ENCODE data around the gene POLN.

DNA sequence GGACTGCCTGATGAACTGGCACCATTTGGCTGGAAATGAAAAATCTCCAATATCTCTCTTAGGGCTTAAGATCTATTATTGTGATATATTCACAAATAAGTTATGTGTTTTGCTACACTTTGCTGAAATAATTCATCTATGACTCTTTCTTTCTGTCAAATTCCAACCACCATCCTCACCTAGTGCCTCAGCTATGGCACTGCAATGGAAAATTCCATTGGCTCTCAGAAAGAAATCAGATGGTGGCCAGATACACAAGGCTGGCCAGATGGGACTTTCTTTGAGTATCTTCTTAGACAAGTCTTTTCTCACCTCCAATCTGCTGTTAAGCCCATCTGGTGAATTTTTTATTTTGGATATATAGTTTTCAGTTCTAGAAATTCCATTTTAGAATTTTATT, 154.8 kb downstream of the POLN start:
- TF ChIP-seq, protein P1, sequence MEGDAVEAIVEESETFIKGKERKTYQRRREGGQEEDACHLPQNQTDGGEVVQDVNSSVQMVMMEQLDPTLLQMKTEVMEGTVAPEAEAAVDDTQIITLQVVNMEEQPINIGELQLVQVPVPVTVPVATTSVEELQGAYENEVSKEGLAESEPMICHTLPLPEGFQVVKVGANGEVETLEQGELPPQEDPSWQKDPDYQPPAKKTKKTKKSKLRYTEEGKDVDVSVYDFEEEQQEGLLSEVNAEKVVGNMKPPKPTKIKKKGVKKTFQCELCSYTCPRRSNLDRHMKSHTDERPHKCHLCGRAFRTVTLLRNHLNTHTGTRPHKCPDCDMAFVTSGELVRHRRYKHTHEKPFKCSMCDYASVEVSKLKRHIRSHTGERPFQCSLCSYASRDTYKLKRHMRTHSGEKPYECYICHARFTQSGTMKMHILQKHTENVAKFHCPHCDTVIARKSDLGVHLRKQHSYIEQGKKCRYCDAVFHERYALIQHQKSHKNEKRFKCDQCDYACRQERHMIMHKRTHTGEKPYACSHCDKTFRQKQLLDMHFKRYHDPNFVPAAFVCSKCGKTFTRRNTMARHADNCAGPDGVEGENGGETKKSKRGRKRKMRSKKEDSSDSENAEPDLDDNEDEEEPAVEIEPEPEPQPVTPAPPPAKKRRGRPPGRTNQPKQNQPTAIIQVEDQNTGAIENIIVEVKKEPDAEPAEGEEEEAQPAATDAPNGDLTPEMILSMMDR (conservative IDR thresholded peaks at IDR 0.05; ENCODE audit: low read depth in 2 of 2): peak in 1 of 2 experiments; percentile 38
- TF ChIP-seq, protein P2, sequence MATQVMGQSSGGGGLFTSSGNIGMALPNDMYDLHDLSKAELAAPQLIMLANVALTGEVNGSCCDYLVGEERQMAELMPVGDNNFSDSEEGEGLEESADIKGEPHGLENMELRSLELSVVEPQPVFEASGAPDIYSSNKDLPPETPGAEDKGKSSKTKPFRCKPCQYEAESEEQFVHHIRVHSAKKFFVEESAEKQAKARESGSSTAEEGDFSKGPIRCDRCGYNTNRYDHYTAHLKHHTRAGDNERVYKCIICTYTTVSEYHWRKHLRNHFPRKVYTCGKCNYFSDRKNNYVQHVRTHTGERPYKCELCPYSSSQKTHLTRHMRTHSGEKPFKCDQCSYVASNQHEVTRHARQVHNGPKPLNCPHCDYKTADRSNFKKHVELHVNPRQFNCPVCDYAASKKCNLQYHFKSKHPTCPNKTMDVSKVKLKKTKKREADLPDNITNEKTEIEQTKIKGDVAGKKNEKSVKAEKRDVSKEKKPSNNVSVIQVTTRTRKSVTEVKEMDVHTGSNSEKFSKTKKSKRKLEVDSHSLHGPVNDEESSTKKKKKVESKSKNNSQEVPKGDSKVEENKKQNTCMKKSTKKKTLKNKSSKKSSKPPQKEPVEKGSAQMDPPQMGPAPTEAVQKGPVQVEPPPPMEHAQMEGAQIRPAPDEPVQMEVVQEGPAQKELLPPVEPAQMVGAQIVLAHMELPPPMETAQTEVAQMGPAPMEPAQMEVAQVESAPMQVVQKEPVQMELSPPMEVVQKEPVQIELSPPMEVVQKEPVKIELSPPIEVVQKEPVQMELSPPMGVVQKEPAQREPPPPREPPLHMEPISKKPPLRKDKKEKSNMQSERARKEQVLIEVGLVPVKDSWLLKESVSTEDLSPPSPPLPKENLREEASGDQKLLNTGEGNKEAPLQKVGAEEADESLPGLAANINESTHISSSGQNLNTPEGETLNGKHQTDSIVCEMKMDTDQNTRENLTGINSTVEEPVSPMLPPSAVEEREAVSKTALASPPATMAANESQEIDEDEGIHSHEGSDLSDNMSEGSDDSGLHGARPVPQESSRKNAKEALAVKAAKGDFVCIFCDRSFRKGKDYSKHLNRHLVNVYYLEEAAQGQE (IDR thresholded peaks at IDR 0.05; ENCODE audit: unreplicated experiment): no peak
- no peak for TF ChIP-seq CREB1 (CRISPR knock-in tag; IDR thresholded peaks at IDR 0.05; ENCODE audit: low read depth)
- TF ChIP-seq EZH2 (IDR thresholded peaks at IDR 0.05; ENCODE audit: low read depth, unreplicated experiment): no peak
- no peak for TF ChIP-seq EZH2phosphoT487 (IDR thresholded peaks at IDR 0.05; ENCODE audit: unreplicated experiment)
- TF ChIP-seq, protein P3, sequence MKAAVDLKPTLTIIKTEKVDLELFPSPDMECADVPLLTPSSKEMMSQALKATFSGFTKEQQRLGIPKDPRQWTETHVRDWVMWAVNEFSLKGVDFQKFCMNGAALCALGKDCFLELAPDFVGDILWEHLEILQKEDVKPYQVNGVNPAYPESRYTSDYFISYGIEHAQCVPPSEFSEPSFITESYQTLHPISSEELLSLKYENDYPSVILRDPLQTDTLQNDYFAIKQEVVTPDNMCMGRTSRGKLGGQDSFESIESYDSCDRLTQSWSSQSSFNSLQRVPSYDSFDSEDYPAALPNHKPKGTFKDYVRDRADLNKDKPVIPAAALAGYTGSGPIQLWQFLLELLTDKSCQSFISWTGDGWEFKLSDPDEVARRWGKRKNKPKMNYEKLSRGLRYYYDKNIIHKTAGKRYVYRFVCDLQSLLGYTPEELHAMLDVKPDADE (IDR thresholded peaks at IDR 0.05): no peak
- no peak for TF ChIP-seq POLR2AphosphoS5 (IDR thresholded peaks at IDR 0.05; ENCODE audit: low read depth)
- TF ChIP-seq STAT1 (IDR thresholded peaks at IDR 0.05; ENCODE audit: unreplicated experiment): no peak
- TF ChIP-seq ZNF114 (CRISPR knock-in tag; IDR thresholded peaks at IDR 0.05): no peak
- no peak for TF ChIP-seq ZNF331 (CRISPR knock-in tag; IDR thresholded peaks at IDR 0.05; ENCODE audit: low read depth)
- TF ChIP-seq, protein P4, sequence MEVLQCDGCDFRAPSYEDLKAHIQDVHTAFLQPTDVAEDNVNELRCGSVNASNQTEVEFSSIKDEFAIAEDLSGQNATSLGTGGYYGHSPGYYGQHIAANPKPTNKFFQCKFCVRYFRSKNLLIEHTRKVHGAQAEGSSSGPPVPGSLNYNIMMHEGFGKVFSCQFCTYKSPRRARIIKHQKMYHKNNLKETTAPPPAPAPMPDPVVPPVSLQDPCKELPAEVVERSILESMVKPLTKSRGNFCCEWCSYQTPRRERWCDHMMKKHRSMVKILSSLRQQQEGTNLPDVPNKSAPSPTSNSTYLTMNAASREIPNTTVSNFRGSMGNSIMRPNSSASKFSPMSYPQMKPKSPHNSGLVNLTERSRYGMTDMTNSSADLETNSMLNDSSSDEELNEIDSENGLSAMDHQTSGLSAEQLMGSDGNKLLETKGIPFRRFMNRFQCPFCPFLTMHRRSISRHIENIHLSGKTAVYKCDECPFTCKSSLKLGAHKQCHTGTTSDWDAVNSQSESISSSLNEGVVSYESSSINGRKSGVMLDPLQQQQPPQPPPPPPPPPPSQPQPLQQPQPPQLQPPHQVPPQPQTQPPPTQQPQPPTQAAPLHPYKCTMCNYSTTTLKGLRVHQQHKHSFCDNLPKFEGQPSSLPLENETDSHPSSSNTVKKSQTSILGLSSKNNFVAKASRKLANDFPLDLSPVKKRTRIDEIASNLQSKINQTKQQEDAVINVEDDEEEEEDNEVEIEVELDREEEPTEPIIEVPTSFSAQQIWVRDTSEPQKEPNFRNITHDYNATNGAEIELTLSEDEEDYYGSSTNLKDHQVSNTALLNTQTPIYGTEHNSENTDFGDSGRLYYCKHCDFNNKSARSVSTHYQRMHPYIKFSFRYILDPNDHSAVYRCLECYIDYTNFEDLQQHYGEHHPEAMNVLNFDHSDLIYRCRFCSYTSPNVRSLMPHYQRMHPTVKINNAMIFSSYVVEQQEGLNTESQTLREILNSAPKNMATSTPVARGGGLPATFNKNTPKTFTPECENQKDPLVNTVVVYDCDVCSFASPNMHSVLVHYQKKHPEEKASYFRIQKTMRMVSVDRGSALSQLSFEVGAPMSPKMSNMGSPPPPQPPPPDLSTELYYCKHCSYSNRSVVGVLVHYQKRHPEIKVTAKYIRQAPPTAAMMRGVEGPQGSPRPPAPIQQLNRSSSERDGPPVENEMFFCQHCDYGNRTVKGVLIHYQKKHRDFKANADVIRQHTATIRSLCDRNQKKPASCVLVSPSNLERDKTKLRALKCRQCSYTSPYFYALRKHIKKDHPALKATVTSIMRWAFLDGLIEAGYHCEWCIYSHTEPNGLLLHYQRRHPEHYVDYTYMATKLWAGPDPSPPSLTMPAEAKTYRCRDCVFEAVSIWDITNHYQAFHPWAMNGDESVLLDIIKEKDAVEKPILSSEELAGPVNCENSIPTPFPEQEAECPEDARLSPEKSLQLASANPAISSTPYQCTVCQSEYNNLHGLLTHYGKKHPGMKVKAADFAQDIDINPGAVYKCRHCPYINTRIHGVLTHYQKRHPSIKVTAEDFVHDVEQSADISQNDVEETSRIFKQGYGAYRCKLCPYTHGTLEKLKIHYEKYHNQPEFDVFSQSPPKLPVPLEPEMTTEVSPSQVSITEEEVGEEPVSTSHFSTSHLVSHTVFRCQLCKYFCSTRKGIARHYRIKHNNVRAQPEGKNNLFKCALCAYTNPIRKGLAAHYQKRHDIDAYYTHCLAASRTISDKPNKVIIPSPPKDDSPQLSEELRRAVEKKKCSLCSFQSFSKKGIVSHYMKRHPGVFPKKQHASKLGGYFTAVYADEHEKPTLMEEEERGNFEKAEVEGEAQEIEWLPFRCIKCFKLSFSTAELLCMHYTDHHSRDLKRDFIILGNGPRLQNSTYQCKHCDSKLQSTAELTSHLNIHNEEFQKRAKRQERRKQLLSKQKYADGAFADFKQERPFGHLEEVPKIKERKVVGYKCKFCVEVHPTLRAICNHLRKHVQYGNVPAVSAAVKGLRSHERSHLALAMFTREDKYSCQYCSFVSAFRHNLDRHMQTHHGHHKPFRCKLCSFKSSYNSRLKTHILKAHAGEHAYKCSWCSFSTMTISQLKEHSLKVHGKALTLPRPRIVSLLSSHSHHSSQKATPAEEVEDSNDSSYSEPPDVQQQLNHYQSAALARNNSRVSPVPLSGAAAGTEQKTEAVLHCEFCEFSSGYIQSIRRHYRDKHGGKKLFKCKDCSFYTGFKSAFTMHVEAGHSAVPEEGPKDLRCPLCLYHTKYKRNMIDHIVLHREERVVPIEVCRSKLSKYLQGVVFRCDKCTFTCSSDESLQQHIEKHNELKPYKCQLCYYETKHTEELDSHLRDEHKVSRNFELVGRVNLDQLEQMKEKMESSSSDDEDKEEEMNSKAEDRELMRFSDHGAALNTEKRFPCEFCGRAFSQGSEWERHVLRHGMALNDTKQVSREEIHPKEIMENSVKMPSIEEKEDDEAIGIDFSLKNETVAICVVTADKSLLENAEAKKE (CRISPR knock-in tag; IDR thresholded peaks at IDR 0.05): no peak
- TF ChIP-seq JUNB (IDR thresholded peaks at IDR 0.05; ENCODE audit: unreplicated experiment): no peak
